ENCODE results near the gene IMMP2L. TPM values are rescaled to one million over a fixed set of nuclear protein-coding genes. Genes with fewer than 3 reads are reported as not detected.

Gene IMMP2L
- total RNA-seq, 1 donor from 2014 or later: 14.8 TPM

DNA sequence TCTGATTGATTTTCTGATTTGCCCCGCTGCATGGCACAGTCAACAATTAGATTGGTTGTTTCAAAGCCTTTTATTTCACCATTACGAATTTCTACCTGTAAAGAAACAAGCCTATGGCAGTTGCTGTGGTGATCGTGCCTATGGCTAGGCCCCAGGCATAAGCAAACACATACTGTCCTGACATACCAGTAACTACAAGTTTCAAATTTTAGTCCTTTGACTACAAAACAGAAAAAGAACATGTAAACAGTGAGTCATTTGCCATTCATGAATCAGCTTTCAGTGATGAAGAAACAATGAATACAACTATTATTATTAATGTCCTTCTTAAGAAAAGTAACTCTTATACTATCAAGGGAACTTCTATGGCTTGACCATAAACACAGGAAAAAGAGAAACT is 639.4 kb downstream of the IMMP2L start:
- no peak for DNase-seq

DNA sequence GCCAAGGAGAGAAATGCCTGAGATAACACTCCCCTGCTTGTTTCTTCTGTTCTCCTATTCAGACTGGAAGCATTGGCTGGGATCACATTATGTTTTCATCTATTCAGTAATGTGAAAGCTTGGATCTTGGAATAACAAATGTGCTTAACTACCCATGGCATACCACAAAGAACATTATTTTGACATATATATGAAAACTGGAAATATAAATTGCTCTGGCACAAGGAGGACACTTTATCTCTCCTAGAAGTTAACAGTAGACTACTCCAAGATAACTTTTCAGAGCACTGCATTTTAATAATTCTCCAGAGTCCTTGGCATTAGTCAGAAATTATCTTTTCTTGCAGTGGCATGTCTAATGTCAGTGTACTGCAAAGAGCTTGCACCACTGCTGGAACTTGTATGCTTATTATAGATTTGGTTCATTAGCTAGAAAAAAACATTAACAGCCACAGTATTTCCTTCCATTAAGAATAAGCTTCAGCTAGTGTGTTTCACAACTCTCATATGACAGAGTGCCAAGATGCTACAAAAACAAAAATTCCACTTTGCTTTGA is 640.6 kb downstream of the IMMP2L start:
- no peak for DNase-seq

DNA sequence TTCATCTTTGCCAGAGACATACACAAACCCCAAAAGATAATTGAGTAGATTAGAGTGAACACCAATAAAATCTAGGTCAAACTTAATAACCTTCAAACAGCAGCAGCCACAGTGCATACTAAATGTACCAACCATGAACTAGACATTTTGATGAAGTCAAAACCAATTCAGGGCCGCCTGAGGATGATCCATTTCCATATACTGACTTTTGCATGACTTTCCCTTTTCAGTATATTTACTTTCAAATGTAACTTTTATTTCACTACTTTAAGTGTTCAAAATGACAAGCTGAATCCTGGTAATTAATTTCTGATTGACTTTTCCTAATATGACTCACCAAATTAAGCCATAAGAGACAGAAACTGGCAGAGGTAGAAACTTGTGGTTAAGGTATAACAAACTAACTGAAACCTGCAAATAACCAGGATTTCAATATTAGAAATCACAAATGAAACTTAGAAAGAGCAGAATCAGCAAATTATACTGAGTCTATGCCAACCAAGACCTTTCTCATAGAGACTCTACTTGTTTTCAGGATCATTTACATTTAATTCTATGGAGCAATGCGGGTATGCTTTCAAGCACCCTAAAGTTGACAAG is 643.2 kb downstream of the IMMP2L start:
- DNase-seq: no peak

DNA sequence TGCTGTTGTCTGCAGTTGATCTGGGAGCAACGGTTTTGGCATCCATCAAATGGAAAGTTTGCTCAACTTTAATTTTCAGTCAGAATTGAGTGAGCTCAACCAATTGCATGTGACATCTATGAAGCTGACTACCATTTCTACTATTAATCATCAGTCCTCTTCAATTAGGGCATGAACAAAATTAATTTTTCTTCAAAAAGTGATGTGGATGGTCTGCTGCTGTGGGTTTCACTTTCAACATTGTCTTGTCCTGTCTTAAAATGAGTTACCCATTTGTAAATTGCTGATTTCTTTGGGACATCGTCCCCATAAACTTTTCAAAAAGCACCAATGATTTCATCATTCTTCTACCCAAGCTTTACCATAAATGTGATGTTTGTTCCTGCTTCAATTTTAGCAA is 648.0 kb downstream of the IMMP2L start:
- DNase-seq: no peak

DNA sequence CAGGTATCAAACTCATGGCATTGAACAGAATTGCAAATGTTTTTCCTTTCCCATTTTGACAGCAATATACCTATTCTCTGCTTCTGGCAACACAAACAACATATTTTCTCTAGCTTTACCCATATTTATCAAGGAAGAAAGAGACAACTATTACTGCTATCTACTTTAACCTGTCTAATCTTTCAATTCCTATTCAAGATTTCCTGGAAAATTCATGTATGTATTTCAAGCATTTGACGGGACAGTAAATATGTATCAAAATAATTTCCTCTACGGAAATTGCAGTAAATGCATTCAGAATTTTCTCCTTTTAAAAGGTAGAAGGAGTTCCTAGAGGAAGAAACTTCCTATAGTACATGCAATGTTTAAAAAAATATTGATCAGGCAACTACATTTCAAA is 650.7 kb downstream of the IMMP2L start:
- DNase-seq: no peak

DNA sequence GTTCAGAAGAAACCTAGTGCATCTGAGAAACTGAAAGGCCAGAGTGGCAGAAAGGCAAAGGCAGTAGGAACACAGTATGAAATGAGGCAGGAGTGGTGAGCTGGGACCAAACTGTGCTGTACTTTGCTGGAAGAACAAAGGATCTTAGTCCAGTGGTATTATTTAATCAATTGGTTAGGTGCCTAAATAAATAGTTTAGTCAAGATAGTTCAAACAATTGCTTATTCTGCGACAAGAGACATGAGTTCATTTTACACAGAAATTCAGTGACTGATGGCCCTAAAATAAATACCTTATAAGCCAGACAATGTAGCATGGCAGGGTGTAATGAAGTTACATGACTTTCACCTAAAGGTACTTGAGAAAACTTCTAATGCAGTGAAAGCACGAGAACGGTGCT is 653.2 kb downstream of the IMMP2L start:
- no peak for DNase-seq

DNA sequence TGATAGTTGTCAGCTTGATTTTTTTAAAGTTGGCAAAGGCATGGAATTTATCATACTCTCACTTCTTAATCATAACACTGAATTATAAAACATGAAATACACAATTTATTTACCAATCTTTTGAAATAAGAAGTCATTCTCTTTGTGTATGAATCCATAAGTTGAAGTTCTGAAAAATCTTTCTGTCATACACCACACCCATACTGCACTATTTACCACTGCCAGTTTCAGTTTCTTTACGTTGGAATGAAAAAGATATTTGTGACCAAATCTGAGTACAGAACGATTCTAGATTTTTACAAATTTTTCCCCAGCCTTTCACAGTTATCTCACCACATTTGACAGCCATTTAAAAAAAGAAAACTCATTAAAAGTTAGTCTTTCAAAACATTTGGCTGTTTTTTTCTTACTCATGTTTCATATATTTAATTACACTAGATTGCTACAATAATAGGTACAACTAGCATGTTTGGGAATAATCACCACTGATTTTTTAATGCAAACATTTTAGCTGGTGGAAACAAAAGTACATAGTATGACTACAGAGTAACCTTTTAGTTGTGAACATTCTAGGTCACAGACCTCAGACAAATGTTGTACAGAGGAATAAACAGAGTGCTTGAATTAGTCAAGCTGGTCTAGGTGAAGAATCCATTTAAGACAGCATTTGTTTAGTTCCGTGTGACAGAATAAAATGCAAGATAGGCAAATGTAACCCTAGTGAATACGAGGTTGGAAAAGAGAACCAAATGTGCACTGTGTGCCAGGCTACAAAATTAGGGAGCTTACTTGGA is 656.3 kb downstream of the IMMP2L start:
- no peak for DNase-seq

DNA sequence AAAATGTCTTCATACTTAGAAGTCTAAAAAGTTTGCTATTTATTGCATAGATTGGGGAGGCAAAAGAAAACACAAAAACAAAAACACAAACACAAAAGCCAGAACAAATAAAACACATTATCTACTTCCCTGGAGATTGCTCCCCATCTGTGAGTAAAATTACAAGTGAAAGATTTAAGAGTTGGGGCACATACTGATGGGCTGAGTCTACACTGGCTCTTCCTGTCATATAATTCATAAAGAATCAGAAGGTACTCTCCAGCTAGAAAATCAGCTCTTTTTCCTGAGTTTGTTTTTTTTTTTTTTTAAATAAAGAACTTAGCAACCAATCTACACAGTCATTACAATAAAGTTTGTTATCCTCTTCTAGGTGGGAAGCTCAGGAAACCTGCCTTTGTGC is 663.8 kb downstream of the IMMP2L start:
- DNase-seq: no peak

DNA sequence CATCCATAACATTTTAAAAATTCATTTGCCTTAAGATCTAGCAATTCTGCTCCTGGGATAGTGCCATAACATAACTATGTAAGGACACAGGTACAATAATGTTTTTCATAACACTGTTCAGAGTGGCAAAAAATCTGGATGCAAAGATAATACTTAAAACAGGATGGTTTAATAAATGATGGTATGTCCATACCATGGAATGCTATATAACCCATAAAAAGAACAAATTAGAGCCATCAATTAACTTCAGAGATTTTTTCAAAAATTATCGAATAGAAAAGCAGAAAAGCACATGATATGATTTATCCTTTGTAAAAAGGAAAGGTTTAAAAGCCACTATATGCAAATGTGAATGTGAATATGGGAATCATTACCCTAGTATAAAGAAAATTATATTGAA is 664.8 kb downstream of the IMMP2L start:
- DNase-seq: no peak

DNA sequence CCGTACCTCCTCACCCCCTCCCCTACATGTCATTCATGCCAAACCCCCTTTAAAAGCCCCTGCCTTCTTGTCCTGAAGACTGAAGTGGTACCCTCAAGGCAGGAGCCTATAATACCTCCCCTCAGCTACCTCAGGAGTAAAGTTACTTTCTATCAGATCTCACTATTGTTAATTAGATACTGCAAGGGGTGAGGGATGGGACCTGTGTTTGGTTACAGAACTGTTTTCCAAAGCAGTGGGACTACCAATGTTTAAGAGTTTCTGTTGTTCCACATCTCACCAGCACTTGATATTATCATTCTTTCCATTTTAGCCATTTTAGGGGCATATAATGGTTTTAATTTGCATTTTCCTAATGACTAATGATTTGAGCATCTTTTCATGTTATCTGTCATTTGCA is 668.2 kb downstream of the IMMP2L start:
- DNase-seq: no peak

DNA sequence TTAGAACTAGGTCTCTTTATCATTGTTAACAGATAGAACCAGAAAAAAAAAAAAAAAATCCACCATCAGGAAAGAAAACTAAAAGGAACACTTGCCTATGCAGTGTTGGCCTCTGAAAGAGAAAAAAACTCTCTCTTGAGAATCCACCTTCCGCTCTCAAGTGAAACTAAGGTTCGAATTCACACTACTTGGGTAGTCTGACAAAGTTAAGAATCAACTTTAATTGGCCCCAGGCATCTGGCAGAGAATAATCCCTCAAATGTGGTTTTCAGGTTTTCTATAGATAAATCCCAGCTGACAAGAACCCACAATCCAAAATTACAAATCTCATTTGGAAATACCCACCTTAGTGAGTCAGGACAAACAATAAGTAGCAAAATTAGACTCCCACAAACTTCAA is 671.1 kb downstream of the IMMP2L start:
- no peak for DNase-seq

DNA sequence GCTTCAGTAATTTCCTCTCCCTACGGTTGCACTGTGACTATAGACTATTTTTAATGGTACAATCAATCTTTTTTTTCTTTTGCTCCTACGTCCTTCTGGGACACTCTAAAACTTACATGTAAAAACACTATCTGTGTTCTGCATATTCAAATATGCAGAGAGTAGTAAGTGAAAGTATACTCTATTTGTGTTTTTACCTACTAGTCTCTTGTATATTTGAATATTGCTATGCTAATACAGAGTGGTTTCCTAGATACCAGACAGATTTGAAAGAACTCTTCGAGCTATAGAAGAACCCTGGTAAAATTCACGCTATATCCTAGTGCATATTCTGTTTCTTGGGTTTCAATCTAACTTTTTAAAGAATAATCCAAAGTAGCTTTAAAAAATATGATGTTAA is 672.2 kb downstream of the IMMP2L start:
- no peak for DNase-seq

DNA sequence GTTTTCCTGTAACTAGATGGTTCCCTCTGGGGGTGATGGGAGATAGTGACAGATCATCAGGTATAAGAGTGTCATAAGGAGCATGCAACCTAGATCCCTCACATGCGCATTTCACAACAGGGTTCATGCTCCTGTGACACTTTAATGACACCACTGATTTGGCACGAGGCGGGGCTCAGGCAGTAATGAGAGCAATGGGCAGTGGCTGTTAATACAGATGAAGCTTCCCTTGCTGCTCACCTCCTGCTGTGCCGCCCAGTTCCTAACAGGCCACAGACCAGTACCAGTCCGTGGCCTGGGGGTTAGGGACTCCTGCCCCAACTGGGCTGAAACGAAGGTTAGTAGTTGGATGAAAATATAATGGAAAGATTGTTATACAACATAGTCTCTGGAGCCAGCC is 673.0 kb downstream of the IMMP2L start:
- no peak for DNase-seq

DNA sequence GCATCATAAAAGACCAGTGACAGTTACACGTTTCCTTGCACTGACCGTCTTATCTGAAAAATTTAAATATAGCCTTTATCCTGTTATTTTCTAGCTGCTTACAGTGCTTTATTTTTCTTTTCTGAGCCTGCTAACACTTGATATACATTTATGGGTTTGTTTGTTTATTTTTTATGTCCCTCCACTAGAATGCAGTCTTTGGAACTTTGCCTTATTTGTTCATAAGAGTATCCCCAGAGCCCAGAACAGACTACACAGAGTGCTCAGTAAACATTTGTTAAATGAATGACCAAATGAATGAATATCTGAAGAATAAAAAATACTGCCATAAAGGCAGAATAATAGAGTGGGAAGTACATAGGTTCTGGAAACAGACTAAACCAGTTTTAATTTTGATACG is 673.7 kb downstream of the IMMP2L start:
- no peak for DNase-seq

DNA sequence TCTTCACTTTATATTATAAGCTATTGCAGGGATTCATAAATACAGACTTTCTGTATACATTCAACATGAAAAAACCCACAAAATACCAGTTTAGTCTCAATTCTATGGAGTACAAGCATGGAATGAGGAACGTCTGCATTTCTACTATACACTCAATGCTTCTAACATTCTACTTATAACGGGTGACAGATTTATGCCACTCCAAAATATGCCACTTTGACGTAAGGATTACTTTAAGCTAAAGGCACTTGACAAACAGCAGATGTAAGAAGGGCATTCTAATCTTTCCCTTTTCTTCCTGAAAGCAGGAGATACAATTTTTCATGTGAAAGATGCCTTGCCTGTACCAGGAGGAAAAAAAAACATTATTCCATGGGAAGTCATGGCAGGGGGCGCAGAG is 676.8 kb downstream of the IMMP2L start:
- DNase-seq: no peak

DNA sequence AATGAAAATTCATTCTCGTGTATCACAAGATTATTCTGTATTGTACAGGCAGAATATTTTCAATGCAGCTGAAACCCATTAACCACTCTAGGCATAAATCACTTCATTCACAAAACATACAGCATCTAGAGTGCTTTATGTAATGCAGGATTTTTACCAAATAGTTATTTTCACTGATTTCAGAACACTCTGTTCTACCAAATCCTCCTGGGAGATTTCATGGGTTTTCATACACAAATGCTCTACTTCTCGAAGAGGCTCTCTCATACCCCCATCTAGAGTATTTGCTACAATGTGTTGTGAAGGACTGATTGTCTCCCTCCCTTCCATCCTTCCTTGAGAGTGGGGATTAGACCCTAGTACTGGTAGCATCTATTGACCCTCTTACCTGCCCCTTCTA is 680.6 kb downstream of the IMMP2L start:
- DNase-seq: no peak

DNA sequence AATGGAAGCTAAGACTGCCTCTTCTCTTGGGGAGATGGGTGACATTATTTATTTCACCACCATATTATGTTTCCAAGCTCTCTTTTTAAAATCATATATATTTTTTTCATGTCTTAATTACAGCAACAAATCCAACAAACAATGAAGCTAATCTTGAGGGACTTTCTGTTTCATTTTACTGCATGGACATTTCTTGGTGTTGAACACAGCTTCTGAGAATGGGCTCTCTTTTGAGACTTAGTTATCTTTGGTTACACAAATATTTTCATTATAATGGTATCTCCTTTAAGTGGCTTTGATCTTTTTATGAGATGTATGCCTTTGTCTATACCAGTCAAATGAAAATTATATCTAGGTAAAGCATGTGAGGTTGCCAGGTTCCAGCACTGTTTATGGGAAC is 681.3 kb downstream of the IMMP2L start:
- no peak for DNase-seq

DNA sequence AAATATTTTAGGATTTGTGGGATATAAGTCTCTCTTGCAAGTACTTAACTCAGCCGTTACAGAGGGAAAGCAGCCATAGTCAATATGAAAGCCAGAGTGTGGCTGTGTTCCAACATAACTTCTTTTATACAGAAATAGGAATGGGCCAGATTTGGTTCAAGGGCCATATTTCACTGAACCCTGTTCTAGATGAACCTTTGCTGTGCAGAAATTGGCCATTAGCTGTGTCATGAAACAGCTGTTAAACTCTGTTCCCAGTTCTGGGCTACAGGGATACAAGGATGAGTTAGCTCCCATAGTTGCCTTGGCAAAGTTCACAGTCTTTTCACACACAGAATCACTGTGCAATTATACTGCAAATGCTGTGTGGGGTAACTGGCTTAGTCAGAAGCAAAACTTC is 685.3 kb downstream of the IMMP2L start:
- DNase-seq: no peak

DNA sequence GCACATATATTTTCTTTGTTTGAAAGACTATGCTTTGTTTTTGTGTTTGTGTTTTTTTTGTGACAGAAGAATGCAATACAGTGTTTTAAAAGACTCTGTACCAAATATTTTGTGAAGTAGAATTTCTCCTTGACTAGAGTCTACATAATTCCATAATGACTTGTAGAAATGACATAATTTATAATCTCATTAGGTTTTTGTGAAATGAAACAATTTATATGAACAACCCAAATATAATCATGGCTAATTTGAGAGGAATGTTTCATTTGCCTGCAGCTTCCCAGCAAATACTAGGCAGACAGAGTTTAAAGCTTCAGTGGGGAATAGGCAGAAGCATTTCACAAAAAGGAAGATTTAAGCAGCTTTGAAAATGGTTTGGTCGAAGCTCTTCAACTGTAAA is 686.9 kb downstream of the IMMP2L start:
- no peak for DNase-seq

DNA sequence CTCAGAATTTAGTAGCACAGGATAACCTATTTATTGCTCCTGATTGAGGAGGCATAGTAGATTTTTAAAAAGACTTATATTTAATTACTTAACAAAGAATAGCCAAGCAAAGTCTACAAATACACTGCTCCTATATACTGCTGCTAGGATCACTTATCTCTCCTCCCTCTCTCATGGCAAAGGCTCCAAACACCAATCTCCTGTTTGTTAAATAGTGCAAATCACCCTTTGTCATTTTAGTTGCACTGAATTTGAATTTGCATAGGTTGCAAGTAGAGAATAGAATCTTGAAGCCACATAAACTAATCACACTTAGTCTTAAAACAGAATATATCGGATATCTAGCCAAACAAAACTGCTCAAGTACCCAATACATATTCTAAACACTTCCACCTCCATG is 690.4 kb downstream of the IMMP2L start:
- DNase-seq: no peak

DNA sequence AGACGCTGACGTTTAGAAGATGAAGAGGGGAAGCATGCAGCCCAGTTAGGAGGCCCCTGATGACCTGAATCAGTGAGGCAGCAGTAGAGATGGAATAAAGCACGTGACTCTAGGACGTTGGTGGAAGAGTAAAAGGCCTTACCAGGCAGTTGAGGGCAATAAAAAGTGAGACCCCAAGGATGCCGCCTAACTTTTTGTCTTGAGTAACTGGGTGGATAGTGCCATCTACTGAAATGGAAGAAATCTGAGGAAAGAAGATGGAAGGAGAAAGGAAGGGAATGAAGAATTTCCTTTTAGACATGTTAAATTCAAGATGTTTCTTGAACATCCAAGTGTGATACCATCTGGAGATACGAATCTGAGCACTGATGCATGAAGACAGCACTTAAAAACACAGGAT is 691.4 kb downstream of the IMMP2L start:
- no peak for DNase-seq

DNA sequence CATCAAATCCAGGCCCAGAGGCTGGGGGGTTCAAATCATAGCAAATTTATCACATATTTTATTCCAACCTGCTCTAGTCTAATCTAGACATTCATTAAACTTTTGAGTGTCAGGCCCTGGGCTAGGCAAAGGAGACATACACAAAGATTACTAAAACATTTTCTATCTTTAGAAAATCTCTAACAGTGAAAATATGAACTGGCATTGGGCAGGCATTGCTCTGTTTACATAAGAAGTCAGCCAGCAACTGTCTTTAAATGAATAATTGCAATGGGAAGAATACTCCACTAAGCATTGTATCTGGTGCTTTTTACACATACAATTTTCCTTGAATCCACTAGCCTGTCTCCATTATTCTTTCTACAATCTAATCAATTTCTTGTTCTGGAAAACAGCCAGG is 693.8 kb downstream of the IMMP2L start:
- DNase-seq: no peak

DNA sequence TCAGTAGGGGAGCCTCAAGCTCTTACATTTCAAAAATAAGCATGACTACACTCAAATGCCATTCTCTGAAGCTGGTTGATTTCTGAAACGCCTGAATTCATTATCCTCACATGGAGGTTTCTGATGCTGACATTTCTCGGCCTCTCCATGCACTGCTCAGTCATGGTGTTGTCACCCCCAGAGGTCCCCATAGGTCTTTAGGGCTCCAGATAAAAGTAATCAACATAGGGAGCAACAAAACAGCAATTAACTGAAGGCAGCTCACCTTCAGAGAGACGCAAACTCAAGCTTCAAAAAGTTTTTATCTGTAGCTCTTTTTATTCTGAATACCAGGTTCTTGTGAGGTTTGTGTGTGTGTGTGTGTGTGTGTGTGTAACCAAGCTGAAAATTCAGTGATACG is 694.5 kb downstream of the IMMP2L start:
- no peak for DNase-seq

DNA sequence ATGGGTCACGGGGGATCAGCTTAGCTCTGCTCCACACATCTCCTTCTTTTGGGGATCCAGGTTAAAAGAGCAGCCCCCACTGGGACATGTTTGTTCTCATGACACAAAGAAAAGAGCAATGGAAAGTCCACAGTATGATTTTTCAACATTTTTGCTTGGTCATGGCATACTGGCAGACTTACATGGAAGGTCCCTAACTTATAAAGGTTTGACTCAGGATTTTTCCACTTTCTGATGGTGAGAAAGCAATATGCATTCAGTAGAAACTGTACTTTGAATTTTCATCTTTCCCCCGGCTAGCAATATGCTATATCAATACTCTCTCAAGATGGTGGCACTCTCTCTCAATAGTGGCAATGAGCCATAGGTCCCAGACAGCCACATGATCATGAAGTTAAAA is 699.0 kb downstream of the IMMP2L start:
- no peak for DNase-seq

Measured in occipital lobe (tissue), 2 donors.